SK-N-SH treated with all-trans-retinoic acid at 6 μM for 48 hours (cell line): Measurements from ENCODE around the gene SEC23IP.

ENCODE experiments used
- ESRRG ChIP-seq: fragments of 250-450 bp; sonication (Bioruptor Pico); IDR thresholded peaks from 2 replicates; pipeline ENCODE4 v1.6.1; 2021; ENCODE audit warnings: mild to moderate bottlenecking
- ISL1 ChIP-seq: fragments of 250-450 bp; sonication (Bioruptor Pico); IDR thresholded peaks from 2 replicates; pipeline ENCODE4 v2.1.2; 2022; ENCODE audit warnings: mild to moderate bottlenecking, moderate library complexity
- RARB ChIP-seq: fragments of 250-450 bp; sonication (Bioruptor Pico); IDR thresholded peaks from 2 replicates; pipeline ENCODE4 v1.8.0; 2021; ENCODE audit warnings: mild to moderate bottlenecking, moderate library complexity
- ZNF565 ChIP-seq: fragments of 450-650 bp; formaldehyde crosslinking; conservative IDR thresholded peaks from 2 replicates; pipeline ENCODE4 v1.5.0; 2020; ENCODE audit warnings: low read depth, mild to moderate bottlenecking, moderate library complexity

- TF ChIP-seq ISL1 (CRISPR knock-in tag) (no peak), RARB (CRISPR knock-in tag) (no peak), ZNF565 (no peak), ESRRG (CRISPR knock-in tag) (no peak)
Observed at GRCh38 chr10:119852822-119853221, 39.7 kb upstream of the SEC23IP start.
